ENCODE data around the gene AUTS2. TPM values are rescaled to one million over a fixed set of nuclear protein-coding genes. Genes with fewer than 3 reads are reported as not detected.

Gene AUTS2
- total RNA-seq, 4 donors from 2014 or later, result 14.9 to 27.2 (median 17.5) TPM

- H3K4me3 ChIP-seq (replicated peaks in 1 of 3), result no peak overlapping the region
- TF ChIP-seq POLR2A (IDR thresholded peaks at IDR 0.05) (no peak), CTCF (IDR thresholded peaks at IDR 0.05) (no peak)
- no peaks in the 10 kb centered on the region for H3K9me3 ChIP-seq
- no peak overlapping the region for H3K27ac ChIP-seq
- no peaks in the 10 kb centered on the region for H3K36me3 ChIP-seq
- no peaks in the 10 kb centered on the region for H3K4me1 ChIP-seq
- intact Hi-C loops (cut with DNase I), result no loop called here
- no peak for DNase-seq
- WGBS, 2 donors, result 94 to 96% methylated on average over 8 of the region's 8 CpGs
- no peaks in the 10 kb centered on the region for H3K27me3 ChIP-seq
Measured at GRCh38 chr7:70669854-70670253, 1071.6 kb downstream of the AUTS2 start.

- H3K9me3 ChIP-seq, result no peaks in the 10 kb centered on the region
- WGBS, 2 donors, result 56 to 62% methylated on average over 7 of the region's 7 CpGs
- peak in 1 of 2 donors; percentile 27 for DNase-seq
- no peaks in the 10 kb centered on the region for H3K36me3 ChIP-seq
- intact Hi-C loops (cut with DNase I), result no loop called here
- TF ChIP-seq POLR2A (IDR thresholded peaks at IDR 0.05) (no peak), CTCF (IDR thresholded peaks at IDR 0.05) (no peak)
- H3K4me3 ChIP-seq (replicated peaks in 1 of 3), result no peak overlapping the region
- no peak overlapping the region for H3K27ac ChIP-seq
- no peaks in the 10 kb centered on the region for H3K27me3 ChIP-seq
- no peaks in the 10 kb centered on the region for H3K4me1 ChIP-seq
Measured at GRCh38 chr7:70670288-70670687, 1072.0 kb downstream of the AUTS2 start.

GRCh38 chr7:70673778-70674570, 1075.7 kb downstream of the AUTS2 start:
- intact Hi-C loops (cut with DNase I), result no loop called here
- WGBS, 2 donors, result 81 to 83% methylated on average over 11 of the region's 11 CpGs
- TF ChIP-seq CTCF (IDR thresholded peaks at IDR 0.05) (no peak), POLR2A (IDR thresholded peaks at IDR 0.05) (no peak)

GRCh38 chr7:70674571-70675010, 1076.3 kb downstream of the AUTS2 start:
- H3K4me3 ChIP-seq (replicated peaks in 1 of 3), result no peak overlapping the region
- H3K27me3 ChIP-seq, result no peaks in the 10 kb centered on the region
- TF ChIP-seq CTCF (IDR thresholded peaks at IDR 0.05), result no peak
- no peak for TF ChIP-seq POLR2A (IDR thresholded peaks at IDR 0.05)
- no peak overlapping the region for H3K27ac ChIP-seq
- no peaks in the 10 kb centered on the region for H3K9me3 ChIP-seq
- 38 to 53% methylated on average over 5 of the region's 5 CpGs for WGBS, 2 donors
- intact Hi-C loops (cut with DNase I), result no loop called here
- no peaks in the 10 kb centered on the region for H3K4me1 ChIP-seq
- DNase-seq, result peak in 1 of 2 donors; percentile 15
- no peaks in the 10 kb centered on the region for H3K36me3 ChIP-seq

More at GRCh38 chr7:70673778-70674570, 1075.7 kb downstream of the AUTS2 start:
- H3K4me1 ChIP-seq, result no peaks in the 10 kb centered on the region
- H3K27ac ChIP-seq, result no peak overlapping the region
- no peak for DNase-seq
- no peaks in the 10 kb centered on the region for H3K36me3 ChIP-seq
- H3K4me3 ChIP-seq (replicated peaks in 1 of 3), result no peak overlapping the region
- no peaks in the 10 kb centered on the region for H3K9me3 ChIP-seq
- H3K27me3 ChIP-seq, result no peaks in the 10 kb centered on the region

- no peak for DNase-seq
- no peaks in the 10 kb centered on the region for H3K9me3 ChIP-seq
- H3K36me3 ChIP-seq, result no peaks in the 10 kb centered on the region
- no peak overlapping the region for H3K4me3 ChIP-seq (replicated peaks in 1 of 3)
- H3K27ac ChIP-seq, result no peak overlapping the region
- intact Hi-C loops (cut with DNase I), result no loop called here
- no peaks in the 10 kb centered on the region for H3K27me3 ChIP-seq
- H3K4me1 ChIP-seq, result no peaks in the 10 kb centered on the region
- TF ChIP-seq CTCF (IDR thresholded peaks at IDR 0.05), result no peak
- TF ChIP-seq POLR2A (IDR thresholded peaks at IDR 0.05), result no peak
- WGBS, 2 donors, result 94 to 96% methylated on average over 5 of the region's 5 CpGs
Measured at GRCh38 chr7:70676243-70676642, 1078.0 kb downstream of the AUTS2 start.

Measured in thyroid gland (tissue), 4 donors.